GM12891 (cell line): Measurements from ENCODE around the gene TMEM121.

Experiments
- PAX5 ChIP-seq: IDR thresholded peaks from 2 replicates; pipeline ENCODE4 v1.6.1; 2011; ENCODE audit warnings: low read length, moderate library complexity, mild to moderate bottlenecking; ENCODE audit not compliant: insufficient read depth, severe bottlenecking
- POLR2A ChIP-seq: IDR thresholded peaks from 2 replicates; pipeline ENCODE4 v1.6.1; 2011; ENCODE audit warnings: low read depth, low read length, control low read depth
- POLR2AphosphoS5 ChIP-seq: IDR thresholded peaks from 2 replicates; pipeline ENCODE4 v1.6.1; 2011; ENCODE audit warnings: low read depth, low read length, control low read depth
- POU2F2 ChIP-seq: IDR thresholded peaks from 2 replicates; pipeline ENCODE4 v1.6.1; 2011; ENCODE audit warnings: low read depth, mild to moderate bottlenecking, control low read depth, low read length, moderate library complexity
- SPI1 ChIP-seq: IDR thresholded peaks from 2 replicates; pipeline ENCODE4 v1.6.1; 2011; ENCODE audit warnings: low read depth, low read length, control low read depth
- TAF1 ChIP-seq: IDR thresholded peaks from 2 replicates; pipeline ENCODE4 v1.6.1; 2011; ENCODE audit warnings: low read depth, low read length, control low read depth

DNA sequence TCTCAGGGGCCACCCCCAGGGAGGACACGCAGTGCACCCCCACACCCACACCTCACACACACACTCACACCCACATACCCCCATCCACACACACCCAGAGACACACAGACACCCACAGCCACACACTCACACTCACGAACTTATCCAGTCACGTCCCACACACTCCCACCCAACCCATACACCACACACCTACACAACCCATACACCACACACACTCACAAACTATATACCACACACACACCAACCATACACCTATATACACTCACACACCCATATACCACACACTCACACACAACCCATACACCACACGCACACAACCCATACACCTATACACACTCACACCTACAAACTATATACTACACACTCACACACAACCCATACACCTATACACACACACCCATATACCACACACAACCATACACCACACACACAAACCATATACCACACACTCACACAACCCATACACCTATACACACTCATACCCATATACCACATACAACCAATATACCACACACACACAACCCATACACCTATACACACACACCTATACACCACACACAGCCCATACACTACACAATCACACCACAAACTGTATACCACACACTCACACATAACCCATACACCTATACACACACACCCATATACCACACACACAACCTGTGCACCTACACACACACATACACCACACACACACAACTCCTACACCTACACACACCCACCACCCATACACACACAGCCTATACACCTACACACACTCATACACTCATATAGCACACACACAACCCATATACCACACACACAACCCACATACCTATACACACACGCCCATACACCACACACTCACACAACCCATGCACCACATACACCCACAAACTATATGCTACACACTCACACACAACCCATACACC lies 42.7 kb downstream of the TMEM121 start:
- TF ChIP-seq POLR2A (no peak), POU2F2 (no peak), TAF1 (no peak), POLR2AphosphoS5 (no peak; the same call in 1 of the 2 replicates), PAX5 (no peak), SPI1 (no peak)
